ENCODE measurements around the gene FTO. TPM values are rescaled to one million over a fixed set of nuclear protein-coding genes. Genes with fewer than 3 reads are reported as not detected.

The FTO gene
- polyA plus RNA-seq, 2 of the 4 experiments (the other 2 are of a cell fraction), result 48.7 to 101 TPM

DNA sequence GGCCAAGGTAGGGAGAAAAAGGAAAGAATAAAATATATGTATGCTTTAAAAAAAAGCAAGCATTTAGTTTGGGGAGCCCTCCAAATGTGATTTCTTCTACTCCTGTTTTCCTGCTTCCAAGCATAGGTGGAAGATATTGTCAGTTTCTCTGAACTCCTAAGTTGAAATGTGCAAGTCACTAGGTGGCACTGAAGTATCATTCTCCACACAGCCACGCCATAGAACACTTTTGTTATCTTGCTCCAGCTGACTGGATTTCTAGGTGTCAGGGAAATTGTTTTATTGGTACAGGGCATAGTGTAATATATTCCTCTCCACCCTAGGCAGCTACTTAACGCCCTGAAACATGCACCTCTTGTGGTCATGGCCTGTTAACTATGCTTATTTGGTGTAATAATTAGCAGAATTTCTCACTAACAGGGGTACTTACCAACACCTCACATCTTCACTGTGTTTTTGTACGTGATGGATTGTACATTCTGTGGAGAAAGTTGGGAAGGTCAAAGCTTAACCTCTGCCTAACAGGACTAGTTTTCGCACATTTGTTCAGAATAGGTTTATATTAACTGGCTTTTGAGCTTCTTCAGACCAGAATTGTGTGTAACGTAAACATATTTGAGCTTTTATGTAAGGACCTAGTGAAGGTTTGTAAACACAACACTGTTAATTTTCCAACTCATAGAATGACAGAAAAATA is 69.3 kb downstream of the FTO start:
- ATAC-seq, result peak; percentile 67 to 71
- H3K9me3 ChIP-seq, result no peaks in the 10 kb centered on the region
- peak overlapping the region; percentile 33 for H3K4me2 ChIP-seq
- H3K4me1 ChIP-seq, result peaks cover 79% of the 10 kb centered on the region
- FAIRE-seq, result peak; percentile 54
- WGBS (ENCODE audit: missing lambda C conversion rate), result 36% methylated on average over 5 of the region's 5 CpGs
- peak; percentile 51 to 83 for DNase-seq (ENCODE audit: low read depth in 1 of 2, low spot score in 1 of 2)
- TF ChIP-seq CEBPB (IDR thresholded peaks at IDR 0.05) (0 out of 4 replicates have a peak, but pooled peaks of 1 of the 2 experiments have one; percentile 12), GATA3 (IDR thresholded peaks at IDR 0.05; ENCODE audit: borderline replicate concordance) (no peak), SMC3 (IDR thresholded peaks at IDR 0.05) (peak; percentile 77), HOXA7 (CRISPR knock-in tag; IDR thresholded peaks at IDR 0.05) (no peak), FOSB (CRISPR knock-in tag; IDR thresholded peaks at IDR 0.05) (no peak), MAFK (IDR thresholded peaks at IDR 0.05; ENCODE audit: partially characterized antibody) (peak; percentile 32), JUNB (IDR thresholded peaks at IDR 0.05) (no peak), RFX5 (IDR thresholded peaks at IDR 0.05) (no peak), HDAC2 (IDR thresholded peaks at IDR 0.05) (no peak), HEYL (CRISPR knock-in tag; IDR thresholded peaks at IDR 0.05) (no peak), RAD21 (conservative IDR thresholded peaks at IDR 0.05 in 1 of 2, IDR thresholded peaks at IDR 0.05 in 1 of 2) (peak; percentile 95 to 96)
- TF ChIP-seq, protein P1, sequence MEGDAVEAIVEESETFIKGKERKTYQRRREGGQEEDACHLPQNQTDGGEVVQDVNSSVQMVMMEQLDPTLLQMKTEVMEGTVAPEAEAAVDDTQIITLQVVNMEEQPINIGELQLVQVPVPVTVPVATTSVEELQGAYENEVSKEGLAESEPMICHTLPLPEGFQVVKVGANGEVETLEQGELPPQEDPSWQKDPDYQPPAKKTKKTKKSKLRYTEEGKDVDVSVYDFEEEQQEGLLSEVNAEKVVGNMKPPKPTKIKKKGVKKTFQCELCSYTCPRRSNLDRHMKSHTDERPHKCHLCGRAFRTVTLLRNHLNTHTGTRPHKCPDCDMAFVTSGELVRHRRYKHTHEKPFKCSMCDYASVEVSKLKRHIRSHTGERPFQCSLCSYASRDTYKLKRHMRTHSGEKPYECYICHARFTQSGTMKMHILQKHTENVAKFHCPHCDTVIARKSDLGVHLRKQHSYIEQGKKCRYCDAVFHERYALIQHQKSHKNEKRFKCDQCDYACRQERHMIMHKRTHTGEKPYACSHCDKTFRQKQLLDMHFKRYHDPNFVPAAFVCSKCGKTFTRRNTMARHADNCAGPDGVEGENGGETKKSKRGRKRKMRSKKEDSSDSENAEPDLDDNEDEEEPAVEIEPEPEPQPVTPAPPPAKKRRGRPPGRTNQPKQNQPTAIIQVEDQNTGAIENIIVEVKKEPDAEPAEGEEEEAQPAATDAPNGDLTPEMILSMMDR (IDR thresholded peaks at IDR 0.05), result peak; percentile 86
- no peak overlapping the region for H3K4me3 ChIP-seq
- ChIA-PET CTCF (interaction anchor here (0.6 to 3.0 kb wide), 62 partner anchors 9 to 1598 kb away, joined by 3 to 23 read pairs (median 4); partner anchors contain the start of genes FTO, IRX3, IRX5 and RPGRIP1L), POLR2A (no interaction called here)
- H3K27ac ChIP-seq, result peak overlapping the region; percentile 72 to 80; a peak in 5 of 6 replicates

DNA sequence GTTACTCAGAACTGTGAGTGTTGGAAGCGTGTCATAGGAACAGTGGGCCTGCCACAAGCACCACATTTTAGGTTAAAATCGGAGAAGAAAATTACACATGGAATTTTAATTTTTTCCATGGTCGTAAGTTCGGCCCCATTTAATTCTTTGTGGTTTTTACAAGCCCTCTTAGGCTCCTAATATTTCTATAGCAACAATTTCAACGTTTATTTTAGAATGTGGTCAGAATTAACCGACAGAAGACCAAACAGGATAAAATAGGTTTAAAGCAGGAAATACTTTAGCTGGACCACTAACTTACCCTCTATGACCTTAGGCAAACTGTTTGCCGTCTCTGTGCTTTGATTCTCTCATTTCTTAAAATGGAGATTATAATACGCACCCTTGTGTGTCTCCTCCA is 69.9 kb downstream of the FTO start:
- ATAC-seq (no peak), DNase-seq (ENCODE audit: low read depth in 1 of 2, low spot score in 1 of 2) (no peak), FAIRE-seq (no peak)
- Histone ChIP-seq H3K9me3 (no peaks in the 10 kb centered on the region), H3K4me1 (peaks cover 79% of the 10 kb centered on the region), H3K27ac (peak overlapping the region; percentile 72 to 80; a peak in 5 of 6 replicates), H3K4me2 (peak overlapping the region; percentile 33), H3K4me3 (no peak overlapping the region)
- no peak for TF ChIP-seq CEBPB (IDR thresholded peaks at IDR 0.05)
- TF ChIP-seq ZC3H11A (IDR thresholded peaks at IDR 0.05), result no peak
- TF ChIP-seq FOXS1 (CRISPR knock-in tag; IDR thresholded peaks at IDR 0.05), result no peak
- no peak for TF ChIP-seq ZNF302 (CRISPR knock-in tag; IDR thresholded peaks at IDR 0.05)
- TF ChIP-seq FOSB (CRISPR knock-in tag; IDR thresholded peaks at IDR 0.05), result no peak
- no peak for TF ChIP-seq TP53 (CRISPR knock-in tag; IDR thresholded peaks at IDR 0.05)
- no peak for TF ChIP-seq BHLHE40 (IDR thresholded peaks at IDR 0.05; ENCODE audit: low read depth, low read length)
- TF ChIP-seq EHF (CRISPR knock-in tag; IDR thresholded peaks at IDR 0.05), result no peak
- TF ChIP-seq CBX2 (IDR thresholded peaks at IDR 0.05; ENCODE audit: borderline replicate concordance, low read depth), result no peak
- no peak for TF ChIP-seq EHMT2 (IDR thresholded peaks at IDR 0.05; ENCODE audit: low read depth)
- no peak for TF ChIP-seq JUNB (IDR thresholded peaks at IDR 0.05)
- TF ChIP-seq HEYL (CRISPR knock-in tag; IDR thresholded peaks at IDR 0.05), result no peak
- TF ChIP-seq POLR2AphosphoS2 (conservative IDR thresholded peaks at IDR 0.05; ENCODE audit: low read length), result no peak
- TF ChIP-seq, protein P2, sequence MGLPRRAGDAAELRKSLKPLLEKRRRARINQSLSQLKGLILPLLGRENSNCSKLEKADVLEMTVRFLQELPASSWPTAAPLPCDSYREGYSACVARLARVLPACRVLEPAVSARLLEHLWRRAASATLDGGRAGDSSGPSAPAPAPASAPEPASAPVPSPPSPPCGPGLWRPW (IDR thresholded peaks at IDR 0.05), result no peak
- TF ChIP-seq, protein P1 (IDR thresholded peaks at IDR 0.05), result no peak
- TF ChIP-seq RFX5 (IDR thresholded peaks at IDR 0.05), result no peak
- POLR2A ChIA-PET, result no interaction called here
- 76% methylated on average over 8 of the region's 8 CpGs for WGBS (ENCODE audit: missing lambda C conversion rate)
- CTCF ChIA-PET, result interaction anchor here (0.6 to 3.0 kb wide), 56 partner anchors 8 to 1597 kb away, joined by 3 to 23 read pairs (median 4); partner anchors contain the start of genes FTO, IRX3, IRX5 and RPGRIP1L

Data from A549 (cell line).